Measurements from ENCODE around the gene COA8. TPM values are rescaled to one million over a fixed set of nuclear protein-coding genes. Genes with fewer than 3 reads are reported as not detected.
"Not testable (repeated sequence)": the region's sequence is repeated elsewhere in the genome, so short reads cannot be mapped to it uniquely, and the experiment has no call there.

COA8 gene
- total RNA-seq, 2 donors from 2014 or later: 8.0 to 17.6 TPM

DNA sequence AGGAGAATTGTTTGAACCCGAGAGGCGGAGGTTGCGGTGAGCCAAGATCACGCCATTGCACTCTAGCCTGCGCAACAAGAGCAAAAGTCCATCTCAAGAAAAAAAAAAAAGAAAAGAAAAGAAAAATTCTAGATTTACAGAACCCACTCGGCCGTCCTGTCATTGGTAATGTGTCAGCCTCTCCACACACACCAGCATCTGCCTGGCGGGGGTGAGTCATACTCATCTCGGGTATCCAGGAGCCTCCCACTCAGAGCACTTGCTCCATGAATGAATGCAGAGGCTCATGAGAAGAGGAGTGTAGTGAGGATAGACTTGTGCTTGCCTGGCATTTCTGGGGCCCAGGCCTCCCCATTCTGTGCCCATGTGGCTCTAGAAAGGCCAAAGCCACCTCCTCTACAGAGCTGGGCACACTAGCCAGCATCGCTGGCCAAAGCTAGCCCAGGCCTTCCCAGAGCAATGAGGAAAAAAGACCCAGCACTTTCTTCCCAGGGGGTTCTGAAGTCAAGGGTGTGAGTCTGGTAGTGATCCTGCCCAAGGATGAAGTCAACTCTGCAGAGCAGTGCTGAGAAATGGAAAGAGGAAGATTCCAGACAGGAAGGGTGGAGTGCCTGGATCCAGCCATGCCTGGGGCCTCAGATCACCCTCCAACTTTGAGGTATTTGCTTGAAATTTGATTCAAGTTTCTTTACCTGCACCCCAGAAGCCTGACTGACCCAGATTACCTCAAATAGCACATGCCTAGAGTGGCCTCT lies 35.0 kb downstream of the COA8 start:
- no peak overlapping the region for H3K27ac ChIP-seq
- no peak overlapping the region for H3K4me3 ChIP-seq
- TF ChIP-seq, protein P1, sequence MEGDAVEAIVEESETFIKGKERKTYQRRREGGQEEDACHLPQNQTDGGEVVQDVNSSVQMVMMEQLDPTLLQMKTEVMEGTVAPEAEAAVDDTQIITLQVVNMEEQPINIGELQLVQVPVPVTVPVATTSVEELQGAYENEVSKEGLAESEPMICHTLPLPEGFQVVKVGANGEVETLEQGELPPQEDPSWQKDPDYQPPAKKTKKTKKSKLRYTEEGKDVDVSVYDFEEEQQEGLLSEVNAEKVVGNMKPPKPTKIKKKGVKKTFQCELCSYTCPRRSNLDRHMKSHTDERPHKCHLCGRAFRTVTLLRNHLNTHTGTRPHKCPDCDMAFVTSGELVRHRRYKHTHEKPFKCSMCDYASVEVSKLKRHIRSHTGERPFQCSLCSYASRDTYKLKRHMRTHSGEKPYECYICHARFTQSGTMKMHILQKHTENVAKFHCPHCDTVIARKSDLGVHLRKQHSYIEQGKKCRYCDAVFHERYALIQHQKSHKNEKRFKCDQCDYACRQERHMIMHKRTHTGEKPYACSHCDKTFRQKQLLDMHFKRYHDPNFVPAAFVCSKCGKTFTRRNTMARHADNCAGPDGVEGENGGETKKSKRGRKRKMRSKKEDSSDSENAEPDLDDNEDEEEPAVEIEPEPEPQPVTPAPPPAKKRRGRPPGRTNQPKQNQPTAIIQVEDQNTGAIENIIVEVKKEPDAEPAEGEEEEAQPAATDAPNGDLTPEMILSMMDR (IDR thresholded peaks at IDR 0.05): no peak
- H3K36me3 ChIP-seq: no peaks in the 10 kb centered on the region
- H3K27me3 ChIP-seq (replicated peaks; ENCODE audit: insufficient read depth): no peaks in the 10 kb centered on the region
- H3K9me3 ChIP-seq: no peaks in the 10 kb centered on the region
- DNase-seq (ENCODE audit: low spot score) (no peak), ATAC-seq (ENCODE audit: insufficient number of reproducible peaks, low FRiP score, low read depth) (no peak)
- no peaks in the 10 kb centered on the region for H3K4me1 ChIP-seq (ENCODE audit: control insufficient read depth in 1 of 2, low read depth in 2 of 2)

DNA sequence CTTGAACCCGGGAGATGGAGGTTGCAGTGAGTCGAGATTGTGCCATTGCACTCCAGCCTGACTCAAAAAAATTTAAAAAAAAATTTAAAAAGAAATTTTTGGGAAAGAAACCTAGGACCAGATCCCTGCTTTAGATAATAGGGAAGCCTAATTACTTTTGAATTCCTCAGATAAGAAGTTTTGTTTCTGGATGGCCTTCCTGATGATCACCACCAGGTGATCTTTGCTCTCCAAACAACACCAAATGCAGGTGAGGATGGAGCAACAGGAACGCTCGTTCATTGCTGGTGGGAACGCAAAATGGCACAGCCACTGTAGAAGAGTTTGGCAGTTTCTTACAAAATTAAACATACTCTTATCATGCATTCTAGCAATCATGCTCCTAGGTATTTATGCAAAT lies 37.7 kb downstream of the COA8 start:
- no peak overlapping the region for H3K27ac ChIP-seq
- H3K4me3 ChIP-seq: no peak overlapping the region
- no peaks in the 10 kb centered on the region for H3K4me1 ChIP-seq (ENCODE audit: control insufficient read depth in 1 of 2, low read depth in 2 of 2)
- no peak for DNase-seq (ENCODE audit: low spot score)
- no peak for ATAC-seq (ENCODE audit: insufficient number of reproducible peaks, low FRiP score, low read depth)
- TF ChIP-seq, protein P1 (IDR thresholded peaks at IDR 0.05): no peak
- no peaks in the 10 kb centered on the region for H3K36me3 ChIP-seq
- H3K9me3 ChIP-seq: no peaks in the 10 kb centered on the region
- no peaks in the 10 kb centered on the region for H3K27me3 ChIP-seq (replicated peaks; ENCODE audit: insufficient read depth)

GRCh38 chr14:103604620-103605019 lies 41.9 kb downstream of the COA8 start:
- H3K4me3 ChIP-seq: no peak overlapping the region
- no peaks in the 10 kb centered on the region for H3K36me3 ChIP-seq
- no peak overlapping the region for H3K27ac ChIP-seq
- ATAC-seq (ENCODE audit: insufficient number of reproducible peaks, low FRiP score, low read depth): no peak
- TF ChIP-seq, protein P1 (IDR thresholded peaks at IDR 0.05): no peak
- H3K4me1 ChIP-seq (ENCODE audit: control insufficient read depth in 1 of 2, low read depth in 2 of 2): peaks cover 9 to 12% of the 10 kb centered on the region in 2 donors
- H3K9me3 ChIP-seq: no peaks in the 10 kb centered on the region
- no peak for DNase-seq (ENCODE audit: low spot score)
- no peaks in the 10 kb centered on the region for H3K27me3 ChIP-seq (replicated peaks; ENCODE audit: insufficient read depth)

DNA sequence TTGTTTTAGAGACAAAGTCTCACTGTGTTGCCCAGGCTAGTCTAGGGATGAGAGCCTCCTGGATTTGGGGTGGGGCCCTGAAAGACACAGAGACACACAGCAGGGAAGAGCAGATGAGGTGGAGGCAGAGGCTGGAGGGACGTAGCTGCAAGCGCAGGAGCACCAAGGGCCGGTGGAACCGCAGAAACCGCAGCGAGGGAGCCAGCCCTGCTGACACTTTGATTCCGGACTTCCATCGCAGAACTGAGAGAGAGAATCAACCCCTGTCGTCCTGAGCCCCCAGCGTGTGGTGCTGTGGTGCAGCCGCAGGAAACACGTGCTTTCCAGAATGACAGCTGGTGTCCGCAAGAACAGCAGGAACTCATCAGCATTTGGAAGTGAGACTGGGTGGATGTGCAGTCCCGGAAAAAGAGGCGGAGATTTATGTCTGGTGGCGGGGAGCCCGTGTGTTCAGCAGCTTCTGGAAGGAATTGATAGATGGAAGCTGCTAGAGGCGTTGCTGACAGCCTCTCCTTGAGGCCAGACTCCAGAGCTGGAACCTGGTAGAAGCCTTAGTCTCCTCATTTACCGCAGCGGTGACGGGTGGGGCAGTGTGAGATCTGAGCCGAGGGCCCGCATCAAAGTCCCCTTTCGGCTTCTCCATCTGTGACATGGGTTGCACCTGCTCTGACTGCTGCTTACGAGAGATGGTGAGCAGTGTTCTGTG lies 44.4 kb downstream of the COA8 start:
- no peak overlapping the region for H3K27ac ChIP-seq
- DNase-seq (ENCODE audit: low spot score) (no peak), ATAC-seq (ENCODE audit: insufficient number of reproducible peaks, low FRiP score, low read depth) (no peak)
- no peaks in the 10 kb centered on the region for H3K36me3 ChIP-seq
- H3K4me1 ChIP-seq (ENCODE audit: control insufficient read depth in 1 of 2, low read depth in 2 of 2): peaks cover 9 to 12% of the 10 kb centered on the region in 2 donors
- peaks cover 9% of the 10 kb centered on the region for H3K9me3 ChIP-seq
- peak overlapping the region; percentile 57 for H3K4me3 ChIP-seq
- TF ChIP-seq, protein P1 (IDR thresholded peaks at IDR 0.05): peak; percentile 34
- no peaks in the 10 kb centered on the region for H3K27me3 ChIP-seq (replicated peaks; ENCODE audit: insufficient read depth)

- Histone ChIP-seq H3K27ac (no peak overlapping the region), H3K4me1 (ENCODE audit: control insufficient read depth in 1 of 2, low read depth in 2 of 2) (peaks cover 9 to 12% of the 10 kb centered on the region in 2 donors), H3K27me3 (replicated peaks; ENCODE audit: insufficient read depth) (no peaks in the 10 kb centered on the region), H3K9me3 (peaks cover 9% of the 10 kb centered on the region), H3K36me3 (no peaks in the 10 kb centered on the region), H3K4me3 (peak overlapping the region; percentile 57)
- DNase-seq (ENCODE audit: low spot score) (no peak), ATAC-seq (ENCODE audit: insufficient number of reproducible peaks, low FRiP score, low read depth) (no peak)
- TF ChIP-seq, protein P1 (IDR thresholded peaks at IDR 0.05): no peak
Measured at GRCh38 chr14:103607822-103608221, 45.1 kb downstream of the COA8 start.

DNA sequence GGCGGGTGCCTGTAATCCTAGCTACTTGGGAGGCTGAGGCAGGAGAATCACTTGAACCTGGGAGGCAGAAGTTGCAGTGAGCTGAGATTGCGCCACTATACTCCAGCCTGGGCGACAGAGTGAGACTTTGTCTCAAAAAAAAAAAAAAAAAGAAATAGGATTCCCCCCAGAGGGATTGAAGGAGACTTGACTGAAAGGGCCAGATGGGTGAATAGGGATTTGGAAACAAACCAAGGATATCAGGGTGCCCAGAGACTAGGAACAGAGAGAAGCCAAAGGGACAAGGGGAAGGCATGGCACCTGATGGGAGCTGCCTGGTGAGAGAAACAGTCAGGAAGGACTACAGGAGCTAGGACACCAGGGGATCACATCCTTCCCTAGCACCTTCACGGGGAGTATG lies 46.3 kb downstream of the COA8 start:
- peaks cover 9 to 12% of the 10 kb centered on the region in 2 donors for H3K4me1 ChIP-seq (ENCODE audit: control insufficient read depth in 1 of 2, low read depth in 2 of 2)
- not testable (repeated sequence) for H3K36me3 ChIP-seq; ATAC-seq (ENCODE audit: insufficient number of reproducible peaks, low FRiP score, low read depth); H3K9me3 ChIP-seq; H3K27me3 ChIP-seq (replicated peaks; ENCODE audit: insufficient read depth); H3K4me3 ChIP-seq; DNase-seq (ENCODE audit: low spot score); H3K27ac ChIP-seq

Data from thoracic aorta (tissue), 2 donors.